H1 (cell line): ENCODE measurements around the gene OR10H1. TPM values are rescaled to one million over a fixed set of nuclear protein-coding genes. Genes with fewer than 3 reads are reported as not detected.

Experiments used
- CTCF ChIA-PET: fragments of 300-600 bp; sonication (Branson Sonifier 250); formaldehyde crosslinking; loops from one replicate; lab custom pipeline; 2021; ENCODE audit not compliant: partially characterized antibody; lab: Charles Lee
- POLR2A ChIA-PET: fragments of 300-600 bp; sonication (Branson Sonifier 250); formaldehyde crosslinking; loops from one replicate; lab custom pipeline; 2021; ENCODE audit warnings: inconsistent platforms; ENCODE audit not compliant: partially characterized antibody; lab: Charles Lee
- DNase-seq, 2 experiments: peaks; one replicate each; pipeline versions ENCODE4 v3.0.0 to v3.0.0-alpha.2; 2010 to 2022; ENCODE audit warnings: low spot score in 2 of 2, low read depth in 1 of 2, mixed read lengths in 1 of 2
- FAIRE-seq: peaks from 2 replicates; lab custom pipeline; 2011; peaks lifted over from hg19 to GRCh38; lab: Jason Lieb, UNC
- H2AFZ ChIP-seq: 2 replicates; pipeline ENCODE4 v1.8.1; 2012; ENCODE audit warnings: low read length, inconsistent platforms
- H2AK5ac ChIP-seq: 2 replicates; pipeline ENCODE4 v1.6.1; 2013; ENCODE audit warnings: low read depth, low read length
- H2BK120ac ChIP-seq: replicated peaks from 2 replicates; pipeline ENCODE3; 2013; ENCODE audit warnings: low read depth, low read length, inconsistent platforms
- H2BK12ac ChIP-seq: 2 replicates; pipeline ENCODE4 v1.6.1; 2013; ENCODE audit warnings: low read depth, low read length
- H2BK15ac ChIP-seq: 2 replicates; pipeline ENCODE4 v1.6.1; 2013; ENCODE audit warnings: low read length
- H2BK20ac ChIP-seq: 2 replicates; pipeline ENCODE4 v1.6.1; 2013; ENCODE audit warnings: low read length
- H2BK5ac ChIP-seq: 2 replicates; pipeline ENCODE4 v1.6.1; 2013; ENCODE audit warnings: low read depth, low read length
- H3K14ac ChIP-seq: 2 replicates; pipeline ENCODE4 v1.6.1; 2013; ENCODE audit warnings: inconsistent platforms; ENCODE audit not compliant: insufficient read length
- H3K18ac ChIP-seq: 2 replicates; pipeline ENCODE4 v1.6.1; 2013; ENCODE audit warnings: low read length; ENCODE audit errors: extremely low read depth
- H3K23ac ChIP-seq: 2 replicates; pipeline ENCODE4 v1.6.1; 2013; ENCODE audit warnings: inconsistent platforms; ENCODE audit not compliant: insufficient read length
- H3K23me2 ChIP-seq: 2 replicates; pipeline ENCODE4 v1.6.1; 2013; ENCODE audit warnings: low read depth, low read length
- H3K27ac ChIP-seq: 2 replicates; pipeline ENCODE4 v1.6.1; 2011; ENCODE audit warnings: low read depth, low read length, inconsistent platforms
- H3K27me3 ChIP-seq, 4 experiments: replicated peaks in 1 of 4; 1 replicate in 1 of 4; 2 replicates in 3 of 4; pipeline versions ENCODE4 v1.6.1 to v1.8.1; 2011 to 2013; ENCODE audit warnings: low read length in 3 of 4, mild to moderate bottlenecking in 3 of 4, inconsistent platforms in 2 of 4, mixed read lengths in 2 of 4, moderate library complexity in 1 of 4; ENCODE audit not compliant: control insufficient read depth in 3 of 4, insufficient read depth in 3 of 4; ENCODE audit errors: extremely low read depth in 1 of 4
- H3K36me3 ChIP-seq, 4 experiments: 2 replicates each; pipeline versions ENCODE4 v1.6.1 to v1.8.1; 2011 to 2013; ENCODE audit warnings: mild to moderate bottlenecking in 4 of 4, low read length in 3 of 4, moderate library complexity in 2 of 4, control low read depth in 1 of 4, inconsistent platforms in 1 of 4; ENCODE audit not compliant: insufficient read depth in 4 of 4, control insufficient read depth in 2 of 4
- H3K4ac ChIP-seq: replicated peaks from 2 replicates; pipeline ENCODE3; 2013; ENCODE audit warnings: low read length, low read depth, mixed read lengths, inconsistent platforms; ENCODE audit not compliant: insufficient read length
- H3K4me1 ChIP-seq, 4 experiments: replicated peaks in 1 of 4; 1 replicate in 1 of 4; 2 replicates in 3 of 4; pipeline versions ENCODE4 v1.6.1 to v1.8.1; 2011 to 2013; ENCODE audit warnings: low read length in 3 of 4, inconsistent platforms in 2 of 4, mixed read lengths in 1 of 4; ENCODE audit not compliant: insufficient read depth in 4 of 4, control insufficient read depth in 3 of 4
- H3K4me2 ChIP-seq, 2 experiments: 2 replicates each; pipeline versions ENCODE4 v1.6.1 to v1.8.1; 2011 to 2013; ENCODE audit warnings: low read depth in 2 of 2, low read length in 2 of 2, control low read depth in 1 of 2, inconsistent platforms in 1 of 2, mild to moderate bottlenecking in 1 of 2; ENCODE audit not compliant: insufficient read depth in 1 of 2
- H3K4me3 ChIP-seq, 4 experiments: fragments of 200-600, 300-600 bp in 1 of 4; sonication (generic), shearing (Covaris generic), sonication (Bioruptor Twin) in 1 of 4; 2 replicates each; pipeline versions ENCODE4 v1.5.1 to v1.8.1; 2011 to 2016; ENCODE audit warnings: low read length in 4 of 4, low read depth in 3 of 4, control low read depth in 2 of 4, inconsistent platforms in 2 of 4, mild to moderate bottlenecking in 2 of 4, mixed read lengths in 1 of 4, moderate library complexity in 1 of 4; ENCODE audit not compliant: insufficient read depth in 2 of 4; ENCODE audit errors: extremely low read depth in 1 of 4
- H3K56ac ChIP-seq: replicated peaks from 2 replicates; pipeline ENCODE3; 2013; ENCODE audit warnings: low read depth, mild to moderate bottlenecking, mixed read lengths, low read length, inconsistent platforms; ENCODE audit not compliant: insufficient read length
- H3K79me1 ChIP-seq: 2 replicates; pipeline ENCODE4 v1.6.1; 2013; ENCODE audit warnings: low read depth, low read length, control low read depth
- H3K79me2 ChIP-seq, 2 experiments: 2 replicates each; pipeline versions ENCODE4 v1.6.1 to v1.8.1; 2012 to 2013; ENCODE audit warnings: low read length in 2 of 2, mild to moderate bottlenecking in 2 of 2, inconsistent platforms in 1 of 2; ENCODE audit not compliant: insufficient read depth in 2 of 2, control insufficient read depth in 1 of 2
- H3K9ac ChIP-seq, 4 experiments: replicated peaks in 1 of 4; 1 replicate in 1 of 4; 2 replicates in 3 of 4; pipeline versions ENCODE4 v1.6.1 to v1.8.1; 2011 to 2013; ENCODE audit warnings: low read depth in 3 of 4, low read length in 3 of 4, control low read depth in 2 of 4, mild to moderate bottlenecking in 2 of 4, moderate library complexity in 2 of 4, inconsistent platforms in 1 of 4; ENCODE audit errors: extremely low read depth in 1 of 4
- H3K9me3 ChIP-seq, 2 experiments: 2 replicates each; pipeline versions ENCODE4 v1.6.1 to v1.8.1; 2012 to 2013; ENCODE audit warnings: mild to moderate bottlenecking in 2 of 2, moderate library complexity in 2 of 2, control low read depth in 1 of 2, inconsistent platforms in 1 of 2, low read depth in 1 of 2, low read length in 1 of 2, mixed read lengths in 1 of 2; ENCODE audit not compliant: insufficient read depth in 2 of 2
- H4K20me1 ChIP-seq, 2 experiments: replicated peaks in 1 of 2; 2 replicates each; pipeline versions ENCODE3 to v1.8.1; 2011 to 2013; ENCODE audit warnings: inconsistent platforms in 2 of 2, low read length in 2 of 2, mild to moderate bottlenecking in 1 of 2; ENCODE audit not compliant: insufficient read depth in 2 of 2, control insufficient read depth in 1 of 2
- H4K5ac ChIP-seq: 2 replicates; pipeline ENCODE4 v1.6.1; 2013; ENCODE audit warnings: low read length, low read depth, mixed read lengths, inconsistent platforms; ENCODE audit not compliant: insufficient read length
- H4K8ac ChIP-seq: 2 replicates; pipeline ENCODE4 v1.8.0; 2013; ENCODE audit warnings: mild to moderate bottlenecking, moderate library complexity, low read length, inconsistent platforms; ENCODE audit not compliant: insufficient read depth; ENCODE audit errors: extremely low read depth
- H4K91ac ChIP-seq: replicated peaks from 2 replicates; pipeline ENCODE3; 2013; ENCODE audit warnings: low read length, mixed read lengths, inconsistent platforms; ENCODE audit not compliant: insufficient read length
- CHD2 ChIP-seq: IDR thresholded peaks from 2 replicates; pipeline ENCODE4 v1.6.1; 2012; ENCODE audit warnings: low read length, improper control_type of control experiment
- KDM1A ChIP-seq: fragments of 200-600, 300-600 bp; sonication (generic); IDR thresholded peaks from 2 replicates; pipeline ENCODE4 v1.7.1; 2016; ENCODE audit warnings: mild to moderate bottlenecking, low read length, borderline replicate concordance
- KDM4A ChIP-seq: IDR thresholded peaks from one replicate; pipeline ENCODE4 v1.7.1; 2012; ENCODE audit warnings: low read depth, mild to moderate bottlenecking, moderate library complexity, low read length, inconsistent platforms; ENCODE audit not compliant: severe bottlenecking
- SAP30 ChIP-seq: fragments of 300-600 bp; sonication (generic); IDR thresholded peaks from 2 replicates; pipeline ENCODE4 v1.7.1; 2012; ENCODE audit warnings: low read length, moderate library complexity, mild to moderate bottlenecking, inconsistent platforms; ENCODE audit not compliant: insufficient read depth, insufficient replicate concordance
- TAF1 ChIP-seq: IDR thresholded peaks from 2 replicates; pipeline ENCODE4 v1.6.1; 2011; ENCODE audit warnings: mild to moderate bottlenecking, low read depth, low read length
- TEAD4 ChIP-seq: IDR thresholded peaks from 2 replicates; pipeline ENCODE4 v1.6.1; 2012; ENCODE audit warnings: low read depth, low read length, inconsistent platforms, mixed read lengths
- WGBS, 2 experiments: shearing (Covaris generic) in 1 of 2; methylation state at CpG; one replicate each; pipeline versions ENCODE4 v1.1.6 to v1.1.7; 2013 to 2015; ENCODE audit warnings: low lambda C conversion rate in 2 of 2, mixed read lengths in 2 of 2, inconsistent platforms in 1 of 2, low coverage in 1 of 2, missing lambda C conversion rate in 1 of 2; ENCODE audit not compliant: insufficient replicate concordance in 2 of 2, insufficient coverage in 1 of 2, insufficient read length in 1 of 2; ENCODE audit errors: extremely low coverage in 1 of 2, missing lambda C conversion rate in 1 of 2; 5-methylcytosine and 5-hydroxymethylcytosine counted together
- polyA plus RNA-seq, 7 experiments: library from polyadenylated mRNA; depleted of rRNA in 3 of 7; stranded (reverse) in 5 of 7; unstranded in 2 of 7; fragments of >200 nt in 5 of 7; fragments of 200-250 nt in 2 of 7; gene quantifications; 1 replicate in 5 of 7; 2 replicates in 1 of 7; 4 replicates in 1 of 7; pipeline versions ENCODE4 v1.2.1 to v1.2.3, GENCODE V29; 2011 to 2013; ENCODE audit warnings: missing spikeins in 2 of 7, mixed read lengths in 2 of 7
- total RNA-seq: library from RNA; stranded (reverse); fragmentation: NEBNext Ultra II Directional; extraction: Animal tissue kit (Norgen Biotek cat#: 25700); gene quantifications from 2 replicates; pipeline ENCODE4 v1.2.1, GENCODE V29; 2021
- TF ChIP-seq, protein P1 (sequence below): IDR thresholded peaks from 2 replicates; pipeline ENCODE4 v1.6.1; 2012; ENCODE audit warnings: inconsistent platforms

Gene OR10H1
- total and polyA plus RNA-seq, 2 of the 8 experiments (the other 6 are each of a cell fraction or from before 2014, with no cell fraction given), result not detected

DNA sequence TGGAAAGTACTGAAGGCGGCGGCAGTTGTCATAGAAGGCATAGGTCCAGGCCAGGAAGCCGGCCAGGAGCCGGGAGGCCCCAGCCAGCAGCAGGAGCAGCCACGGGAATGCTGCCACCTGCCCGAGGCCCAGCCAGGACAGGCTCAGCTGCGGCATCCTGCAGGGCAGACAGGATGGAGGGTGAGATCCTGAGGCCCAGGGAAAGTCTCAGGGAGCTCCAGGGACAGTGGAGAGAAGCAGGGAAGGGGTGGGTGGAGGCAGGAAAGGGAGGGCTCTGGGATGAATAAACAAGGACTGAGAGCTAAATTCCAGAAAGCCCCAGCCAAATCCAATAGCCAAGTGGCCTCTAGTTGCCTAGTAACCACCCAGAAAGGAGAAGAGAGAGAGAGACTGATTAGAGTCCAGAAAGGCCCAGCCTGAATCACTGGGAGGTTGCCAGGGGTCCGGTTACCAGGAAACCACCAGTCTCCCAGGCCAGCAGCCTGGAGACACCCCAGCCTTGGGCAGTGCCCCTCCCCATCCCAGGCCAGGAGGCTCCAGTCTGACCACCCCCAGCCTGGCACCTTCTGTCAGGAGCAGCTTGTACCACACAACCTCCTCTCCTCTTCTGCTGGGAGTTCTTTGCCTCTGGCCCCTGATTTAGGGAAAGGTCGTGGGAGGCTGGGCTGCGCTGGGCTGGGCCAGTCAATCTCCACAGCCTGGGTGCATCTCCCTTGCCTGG lies 35.5 kb downstream of the OR10H1 start:
- H4K20me1 ChIP-seq, result no peaks in the 10 kb centered on the region
- H3K9me3 ChIP-seq, result peaks cover 54 to 79% of the 10 kb centered on the region in 2 experiments
- no peak overlapping the region for H3K9ac ChIP-seq
- H3K23ac ChIP-seq, result no peak overlapping the region
- no peak overlapping the region for H3K56ac ChIP-seq
- H2BK20ac ChIP-seq, result no peak overlapping the region
- H3K4me3 ChIP-seq, result no peak overlapping the region
- H3K27me3 ChIP-seq, result no peaks in the 10 kb centered on the region
- CTCF ChIA-PET, result interaction anchor here (0.5 kb wide), 1 partner anchor 1915 kb away, joined by 3 read pairs; no protein-coding TSS in a partner anchor
- H3K23me2 ChIP-seq, result no peaks in the 10 kb centered on the region; the same call in 1 of the 2 replicates
- H3K36me3 ChIP-seq, result no peaks in the 10 kb centered on the region
- no peaks in the 10 kb centered on the region for H3K79me1 ChIP-seq
- no peak overlapping the region for H2BK120ac ChIP-seq
- no peaks in the 10 kb centered on the region for H3K79me2 ChIP-seq
- no peak overlapping the region for H3K4me2 ChIP-seq
- H3K18ac ChIP-seq, result no peak overlapping the region
- no peak overlapping the region for H2BK15ac ChIP-seq
- H4K8ac ChIP-seq, result no peak overlapping the region
- H4K5ac ChIP-seq, result no peak overlapping the region
- FAIRE-seq (no peak), DNase-seq (no peak)
- no peak overlapping the region for H2BK12ac ChIP-seq
- WGBS, 2 experiments, result 84% methylated on average over 7 of the region's 10 CpGs; no CpG with 5 or more reads in 1 of the 2 experiments
- no peak overlapping the region for H4K91ac ChIP-seq
- H3K4ac ChIP-seq, result no peak overlapping the region
- no peak overlapping the region for H3K14ac ChIP-seq
- H2BK5ac ChIP-seq, result no peak overlapping the region
- POLR2A ChIA-PET, result no interaction called here
- H2AK5ac ChIP-seq, result no peak overlapping the region
- H3K27ac ChIP-seq, result no peak overlapping the region
- no peak overlapping the region for H2AFZ ChIP-seq
- TF ChIP-seq TAF1 (no peak), CHD2 (no peak), KDM1A (no peak), KDM4A (no peak), SAP30 (no peak), TEAD4 (no peak)
- TF ChIP-seq, protein P1, sequence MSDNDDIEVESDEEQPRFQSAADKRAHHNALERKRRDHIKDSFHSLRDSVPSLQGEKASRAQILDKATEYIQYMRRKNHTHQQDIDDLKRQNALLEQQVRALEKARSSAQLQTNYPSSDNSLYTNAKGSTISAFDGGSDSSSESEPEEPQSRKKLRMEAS, result no peak
- H3K4me1 ChIP-seq, result no peaks in the 10 kb centered on the region
